ENCODE measurements around the gene ETNK1.
"Not testable (repeated sequence)": the region's sequence is repeated elsewhere in the genome, so short reads cannot be mapped to it uniquely, and the experiment has no call there.

Gene ETNK1

DNA sequence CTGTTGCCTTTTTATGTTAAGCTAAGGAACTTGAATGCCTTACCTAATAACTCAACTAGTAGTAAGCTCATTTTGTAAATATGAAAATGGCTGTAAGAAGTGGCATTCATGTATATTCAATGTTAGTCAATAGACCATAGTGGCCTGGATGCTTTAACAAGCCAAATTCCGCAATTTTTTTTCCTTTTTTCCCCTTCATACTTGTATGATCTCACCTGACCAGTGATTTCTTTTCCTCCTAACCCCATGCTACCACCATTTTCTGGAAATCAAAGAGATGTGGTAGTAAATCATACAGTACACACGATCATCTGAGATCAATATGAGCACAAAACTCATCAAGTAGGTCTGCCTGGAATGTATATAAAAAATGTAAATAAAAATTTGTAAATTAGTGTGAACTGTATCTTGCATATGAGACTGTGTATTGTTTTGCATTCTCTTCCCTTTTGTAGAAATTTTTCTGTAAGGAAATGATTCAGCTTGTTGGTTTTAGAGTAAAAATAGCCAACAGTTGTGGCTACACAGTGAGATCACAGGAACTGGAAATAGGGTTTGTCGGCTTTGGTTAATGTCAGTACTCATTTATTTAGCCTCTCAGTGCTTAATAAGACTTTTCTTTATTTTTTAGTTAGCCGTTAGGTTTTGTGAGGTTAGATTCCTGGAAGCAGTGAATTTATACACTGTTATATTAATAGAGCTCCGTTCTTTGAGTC, 62.5 kb downstream of the ETNK1 start:
- TF ChIP-seq, protein P1, sequence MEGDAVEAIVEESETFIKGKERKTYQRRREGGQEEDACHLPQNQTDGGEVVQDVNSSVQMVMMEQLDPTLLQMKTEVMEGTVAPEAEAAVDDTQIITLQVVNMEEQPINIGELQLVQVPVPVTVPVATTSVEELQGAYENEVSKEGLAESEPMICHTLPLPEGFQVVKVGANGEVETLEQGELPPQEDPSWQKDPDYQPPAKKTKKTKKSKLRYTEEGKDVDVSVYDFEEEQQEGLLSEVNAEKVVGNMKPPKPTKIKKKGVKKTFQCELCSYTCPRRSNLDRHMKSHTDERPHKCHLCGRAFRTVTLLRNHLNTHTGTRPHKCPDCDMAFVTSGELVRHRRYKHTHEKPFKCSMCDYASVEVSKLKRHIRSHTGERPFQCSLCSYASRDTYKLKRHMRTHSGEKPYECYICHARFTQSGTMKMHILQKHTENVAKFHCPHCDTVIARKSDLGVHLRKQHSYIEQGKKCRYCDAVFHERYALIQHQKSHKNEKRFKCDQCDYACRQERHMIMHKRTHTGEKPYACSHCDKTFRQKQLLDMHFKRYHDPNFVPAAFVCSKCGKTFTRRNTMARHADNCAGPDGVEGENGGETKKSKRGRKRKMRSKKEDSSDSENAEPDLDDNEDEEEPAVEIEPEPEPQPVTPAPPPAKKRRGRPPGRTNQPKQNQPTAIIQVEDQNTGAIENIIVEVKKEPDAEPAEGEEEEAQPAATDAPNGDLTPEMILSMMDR (IDR thresholded peaks at IDR 0.05; ENCODE audit: low read depth, low read length) = no peak
- H3K4me3 ChIP-seq (ENCODE audit: low read depth, low read length) = no peak overlapping the region

DNA sequence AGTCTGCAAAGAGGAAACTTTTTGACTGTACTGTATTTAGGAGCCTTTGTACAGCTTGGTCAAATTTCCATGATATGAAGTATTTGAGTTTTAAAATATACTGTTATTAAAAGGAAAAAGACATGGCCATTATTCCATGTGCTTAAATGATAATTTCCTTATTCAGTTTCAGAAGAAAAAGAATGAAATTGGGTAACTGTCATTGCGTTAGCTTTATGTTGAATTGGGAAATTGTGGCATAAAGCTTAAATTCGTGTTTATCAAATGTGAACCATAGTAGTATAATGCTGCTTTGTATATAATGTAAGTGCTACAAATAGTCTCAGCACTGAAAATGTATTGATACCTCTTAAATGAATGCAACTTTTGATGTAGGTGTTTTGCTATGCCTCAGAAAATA, 64.9 kb downstream of the ETNK1 start:
- no peak overlapping the region for H3K4me3 ChIP-seq (ENCODE audit: low read depth, low read length)
- TF ChIP-seq, protein P1 (IDR thresholded peaks at IDR 0.05; ENCODE audit: low read depth, low read length) = no peak

DNA sequence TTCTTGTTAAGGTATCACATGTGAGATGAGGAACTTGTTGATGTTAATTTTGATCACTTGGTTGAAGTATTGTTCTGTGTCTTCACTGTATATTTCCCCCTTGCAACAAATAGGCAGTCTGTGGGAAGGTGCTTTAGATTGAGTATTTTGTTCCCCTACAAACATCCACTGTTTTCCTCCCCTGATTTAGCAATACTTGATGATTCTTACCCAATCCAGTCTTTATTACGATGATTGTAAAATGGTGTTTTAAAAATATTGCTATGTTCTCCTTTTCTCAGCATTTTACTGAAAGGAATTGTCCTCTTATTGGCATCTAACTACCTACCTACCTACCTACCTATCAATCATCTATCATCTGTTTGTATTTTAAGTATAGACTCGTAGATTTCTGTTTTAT, 66.3 kb downstream of the ETNK1 start:
- H3K4me3 ChIP-seq (ENCODE audit: low read depth, low read length) = no peak overlapping the region
- TF ChIP-seq, protein P1 (IDR thresholded peaks at IDR 0.05; ENCODE audit: low read depth, low read length) = no peak

DNA sequence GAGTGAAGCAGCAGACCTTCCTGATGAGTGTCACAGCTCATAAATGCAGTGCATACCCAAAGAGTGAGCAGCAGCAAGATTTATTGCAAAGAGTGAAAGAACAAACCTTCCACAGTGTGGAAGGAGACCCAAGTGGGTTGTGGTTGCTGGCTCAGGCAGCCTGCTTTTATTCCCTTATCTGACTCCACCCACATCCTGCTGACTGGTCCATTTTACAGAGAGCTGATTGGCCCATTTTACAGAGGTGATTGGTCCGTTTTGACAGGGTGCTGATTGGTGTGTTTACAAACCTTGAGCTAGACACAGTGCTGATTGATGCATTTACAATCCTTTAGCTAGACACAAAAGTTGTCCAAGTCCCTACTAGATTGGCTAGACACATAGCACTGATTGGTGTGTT, 67.5 kb downstream of the ETNK1 start:
- not testable (repeated sequence) for H3K4me3 ChIP-seq (ENCODE audit: low read depth, low read length)

DNA sequence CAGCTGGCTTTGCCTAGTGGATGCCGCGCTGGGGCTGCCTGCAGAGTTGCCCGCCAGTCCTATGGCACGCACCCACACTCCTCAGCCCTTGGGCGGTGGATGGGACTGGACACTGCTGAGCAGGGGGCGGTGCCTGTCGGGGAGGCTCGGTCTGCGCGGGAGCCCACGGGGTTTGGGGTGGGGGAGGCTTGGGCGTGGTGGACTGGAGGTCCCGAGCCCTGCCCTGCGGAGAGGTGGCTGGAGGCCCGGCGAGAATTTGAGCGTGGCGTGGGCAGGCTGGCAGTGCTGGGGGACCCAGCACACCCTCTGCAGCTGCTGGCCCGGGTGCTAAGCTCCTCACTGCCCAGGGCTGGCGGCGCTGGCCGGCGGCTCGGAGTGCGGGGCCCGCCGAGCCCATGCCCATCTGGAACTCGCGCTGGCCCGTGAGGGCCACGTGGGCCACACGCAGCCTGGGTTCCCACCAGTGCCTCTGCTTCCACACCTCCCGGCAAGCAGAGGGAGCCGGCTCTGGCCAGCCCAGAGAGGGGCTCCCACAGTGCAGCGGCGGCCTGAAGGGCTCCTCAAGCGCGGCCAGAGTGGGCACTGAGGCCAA, 68.1 kb downstream of the ETNK1 start:
- TF ChIP-seq, protein P1 (IDR thresholded peaks at IDR 0.05; ENCODE audit: low read depth, low read length) = no peak
- no peak overlapping the region for H3K4me3 ChIP-seq (ENCODE audit: low read depth, low read length)

DNA sequence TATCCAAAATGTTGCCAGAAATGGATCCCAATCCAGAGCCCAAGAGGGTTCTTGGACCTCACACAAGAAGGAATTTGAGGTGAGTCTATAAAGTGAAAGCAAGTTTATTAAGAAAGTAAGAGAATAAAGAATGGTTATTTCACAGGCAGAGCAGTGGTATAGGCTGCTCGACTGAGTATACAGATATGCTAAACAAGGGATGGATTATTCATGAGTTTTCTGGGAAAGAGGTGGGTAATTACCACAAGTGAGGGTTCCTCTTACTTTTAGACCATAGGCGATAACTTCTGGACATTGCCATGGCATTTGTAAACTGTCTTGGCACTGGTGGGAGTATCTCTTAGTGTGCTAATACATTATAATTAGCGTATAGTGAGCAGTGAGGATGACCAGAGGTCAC, 73.6 kb downstream of the ETNK1 start:
- TF ChIP-seq, protein P1 (IDR thresholded peaks at IDR 0.05; ENCODE audit: low read depth, low read length) = no peak
- H3K4me3 ChIP-seq (ENCODE audit: low read depth, low read length) = no peak overlapping the region

DNA sequence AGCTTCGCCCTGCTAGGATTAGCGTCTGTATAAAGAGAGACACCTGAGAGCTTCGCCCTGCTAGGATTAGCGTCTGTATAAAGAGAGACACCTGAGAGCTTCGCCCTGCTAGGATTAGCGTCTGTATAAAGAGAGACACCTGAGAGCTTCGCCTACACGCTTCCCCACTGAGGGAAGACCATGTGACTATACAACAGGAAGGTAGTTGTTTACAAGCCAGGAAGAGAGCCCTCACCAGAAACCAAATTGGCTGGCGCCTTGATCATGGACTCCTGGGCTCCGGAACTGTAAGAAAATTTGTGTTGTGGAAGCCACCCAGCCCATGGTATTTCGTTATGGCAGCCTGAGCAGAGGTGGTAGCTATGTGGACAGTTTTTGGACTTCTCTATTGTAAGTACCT, 74.7 kb downstream of the ETNK1 start:
- not testable (repeated sequence) for H3K4me3 ChIP-seq (ENCODE audit: low read depth, low read length)

DNA sequence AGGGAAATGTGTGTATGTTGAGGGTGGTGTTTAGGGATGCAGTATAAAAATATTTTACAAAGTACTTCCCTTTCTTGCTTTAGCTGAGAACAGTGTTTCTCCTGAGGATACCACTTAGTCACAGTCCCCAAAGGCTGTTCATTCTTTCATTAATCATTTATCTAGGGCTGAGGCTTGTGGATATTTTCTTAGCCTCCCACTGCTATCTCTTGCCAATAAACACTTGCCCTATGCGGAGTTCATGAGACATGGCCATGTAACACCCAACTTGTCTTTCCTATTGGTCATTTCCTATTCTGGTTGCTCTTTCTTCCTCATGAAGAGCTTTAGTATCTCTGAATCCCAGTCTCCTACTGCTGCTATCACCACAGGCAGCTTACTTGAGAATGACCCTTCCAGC, 75.1 kb downstream of the ETNK1 start:
- TF ChIP-seq, protein P1 (IDR thresholded peaks at IDR 0.05; ENCODE audit: low read depth, low read length) = no peak
- no peak overlapping the region for H3K4me3 ChIP-seq (ENCODE audit: low read depth, low read length)

DNA sequence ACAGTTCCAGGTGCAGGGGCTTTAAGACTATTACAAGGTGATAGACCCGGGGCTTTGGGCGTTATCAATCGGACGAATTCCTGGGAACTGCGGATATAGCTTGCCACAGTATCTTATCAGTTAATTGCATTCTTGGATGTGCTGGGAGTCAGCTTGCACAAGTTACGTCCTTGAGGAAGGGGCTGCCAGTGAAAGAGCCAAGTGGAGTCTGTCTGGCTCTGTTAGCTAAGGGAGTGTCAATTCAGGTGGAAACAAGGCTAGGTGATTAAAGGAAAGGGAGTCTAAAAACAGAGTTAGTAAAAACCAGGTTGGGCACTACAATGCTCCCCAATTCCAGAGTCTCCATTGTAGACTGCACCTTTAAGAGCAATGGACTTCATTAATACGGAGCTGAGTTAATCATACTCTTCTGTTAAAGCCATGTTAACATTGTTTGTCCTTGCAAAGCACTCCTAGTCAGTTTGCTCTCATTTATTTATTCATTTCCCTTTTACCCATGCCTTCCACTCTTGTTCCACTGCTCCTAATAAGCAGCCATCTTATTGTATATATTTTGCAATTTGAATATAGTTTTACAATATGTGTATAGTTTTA, 76.3 kb downstream of the ETNK1 start:
- H3K4me3 ChIP-seq (ENCODE audit: low read depth, low read length) = not testable (repeated sequence)

Data from WI38 (cell line).